NCI-H226 (cell line): Measurements from ENCODE around the gene SLC16A4.
A peak's percentile ranks its signal among the peaks of the same experiment; 100 is the strongest.
"Not testable (repeated sequence)": the region's sequence is repeated elsewhere in the genome, so short reads cannot be mapped to it uniquely, and the experiment has no call there.

Source experiments
- DNase-seq: peaks from one replicate; pipeline ENCODE4 v3.0.0-alpha.2; 2015

Gene SLC16A4

DNA sequence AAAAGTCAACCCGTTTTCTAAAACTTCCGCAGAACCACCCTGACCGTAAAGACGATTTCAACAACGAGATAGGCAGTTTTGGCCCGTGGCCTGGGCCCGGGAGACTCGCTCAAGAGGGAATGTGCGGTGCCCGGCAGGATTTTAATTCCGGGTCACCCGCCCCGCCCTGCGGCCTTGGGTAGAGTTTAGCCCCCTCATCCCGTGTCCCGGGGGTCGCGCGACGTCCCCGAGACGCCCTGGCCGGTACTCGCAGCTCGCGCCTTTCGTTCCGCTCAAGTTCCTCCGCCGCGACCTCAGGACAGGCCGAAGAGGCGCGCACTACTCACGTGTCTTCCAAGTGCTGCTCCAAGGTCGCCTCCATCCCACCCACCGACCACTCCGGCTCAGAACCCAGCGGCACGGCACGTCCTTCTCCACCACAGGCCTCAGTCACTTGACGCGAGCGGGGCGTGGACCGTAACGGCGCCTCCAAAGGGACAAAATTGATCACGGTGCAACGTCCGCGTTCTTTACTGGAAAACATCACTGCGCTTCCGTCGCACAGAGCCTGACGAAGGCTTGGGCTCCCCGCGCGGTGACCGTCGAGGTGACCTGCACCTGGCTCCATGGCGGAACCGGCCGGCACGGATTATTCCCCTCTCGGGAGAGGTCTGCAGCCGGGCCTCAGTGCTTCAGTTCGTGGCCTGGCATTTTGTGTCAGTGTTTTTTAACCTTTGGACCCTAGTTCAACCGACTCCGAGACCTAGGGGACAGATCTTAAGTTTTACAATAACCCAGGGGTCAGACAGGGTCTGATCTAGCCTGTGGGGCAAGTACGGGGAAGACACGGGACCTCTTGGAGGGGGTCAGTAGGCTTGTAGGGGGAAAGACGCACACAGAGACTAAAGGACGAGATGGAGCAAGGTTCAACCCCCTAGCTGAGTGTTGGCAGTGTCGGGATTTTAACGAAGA is 16.7 kb upstream of the SLC16A4 start, which contains the start of gene LAMTOR5:
Gene LAMTOR5 (minus strand): TSS at position 435 of the 951 bp plus-strand sequence. CDS start 74 bp downstream, at position 361.
- peak; percentile 80 for DNase-seq

- DNase-seq: not testable (repeated sequence)
These were observed 15.6 kb upstream of the SLC16A4 start for GRCh38 chr1:110406407-110406806.

- DNase-seq: no peak
These were observed 13.6 kb upstream of the SLC16A4 start for GRCh38 chr1:110404401-110404800.

DNA sequence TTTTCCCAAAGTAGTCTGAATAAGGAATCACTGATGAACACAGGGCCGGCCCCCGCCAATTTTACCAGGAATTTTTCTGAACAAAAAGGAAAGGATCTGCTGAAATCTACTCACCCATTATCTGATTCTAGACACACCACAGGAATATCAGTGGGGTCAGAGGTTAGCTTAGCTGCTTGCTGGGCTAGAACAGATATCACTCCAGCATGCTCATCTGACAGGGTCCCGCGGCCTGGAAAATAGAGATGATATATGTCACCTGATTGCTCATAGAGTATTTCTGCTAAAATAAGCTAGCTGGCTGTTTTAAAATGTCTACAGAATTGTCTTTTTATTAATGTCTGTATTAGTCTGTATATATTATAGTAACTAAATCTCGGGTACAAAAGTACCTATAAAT is 13.0 kb upstream of the SLC16A4 start:
- DNase-seq: no peak

DNA sequence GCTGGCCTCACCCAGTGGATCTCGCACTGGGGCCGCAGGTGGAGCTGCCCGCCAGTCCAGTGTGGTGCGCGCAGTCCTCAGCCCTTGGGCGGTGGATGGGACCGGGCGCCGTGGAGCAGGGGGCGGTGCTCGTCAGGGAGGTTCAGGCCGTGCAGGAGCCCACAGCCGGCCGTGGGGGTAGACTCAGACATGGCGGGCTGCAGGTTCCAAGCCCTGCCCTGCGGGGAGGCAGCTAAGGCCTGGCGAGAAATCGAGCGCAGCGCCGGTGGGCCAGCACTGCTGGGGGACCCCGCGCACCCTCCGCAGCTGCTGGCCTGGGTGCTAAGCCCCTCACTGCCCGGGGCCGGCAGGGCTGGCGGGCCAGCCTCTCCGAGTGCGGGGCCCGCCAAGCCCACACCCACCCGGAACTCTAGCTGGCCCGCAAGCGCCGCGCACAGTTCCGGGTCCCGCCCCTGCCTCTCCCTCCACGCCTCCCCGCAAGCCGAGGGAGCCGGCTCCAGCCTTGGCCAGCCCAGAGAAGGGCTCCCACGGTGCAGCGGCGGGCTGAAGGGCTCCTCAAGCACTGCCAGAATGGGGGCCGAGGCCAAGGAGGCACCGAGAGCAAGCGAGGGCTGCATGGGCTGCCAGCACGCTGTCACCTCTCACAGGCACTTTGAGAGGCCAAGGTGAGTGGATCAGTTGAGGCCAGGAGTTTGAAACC is 5.6 kb upstream of the SLC16A4 start:
- not testable (repeated sequence) for DNase-seq

DNA sequence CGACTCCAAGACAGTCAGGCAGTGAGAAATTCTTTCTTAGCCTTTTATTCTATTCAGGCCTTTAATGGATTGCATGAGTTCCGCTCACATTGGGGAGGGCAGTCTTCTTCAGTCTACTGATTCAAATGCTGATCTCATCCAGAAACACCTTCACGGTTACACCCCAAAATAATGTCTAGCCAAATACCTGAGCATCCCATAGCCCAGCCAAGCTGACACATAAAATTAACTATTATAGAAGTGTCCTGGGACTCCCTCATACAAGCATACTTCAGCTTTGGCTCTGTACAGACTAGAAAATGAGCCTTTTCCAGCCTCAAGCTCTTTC is 3.6 kb upstream of the SLC16A4 start:
- DNase-seq: no peak

DNA sequence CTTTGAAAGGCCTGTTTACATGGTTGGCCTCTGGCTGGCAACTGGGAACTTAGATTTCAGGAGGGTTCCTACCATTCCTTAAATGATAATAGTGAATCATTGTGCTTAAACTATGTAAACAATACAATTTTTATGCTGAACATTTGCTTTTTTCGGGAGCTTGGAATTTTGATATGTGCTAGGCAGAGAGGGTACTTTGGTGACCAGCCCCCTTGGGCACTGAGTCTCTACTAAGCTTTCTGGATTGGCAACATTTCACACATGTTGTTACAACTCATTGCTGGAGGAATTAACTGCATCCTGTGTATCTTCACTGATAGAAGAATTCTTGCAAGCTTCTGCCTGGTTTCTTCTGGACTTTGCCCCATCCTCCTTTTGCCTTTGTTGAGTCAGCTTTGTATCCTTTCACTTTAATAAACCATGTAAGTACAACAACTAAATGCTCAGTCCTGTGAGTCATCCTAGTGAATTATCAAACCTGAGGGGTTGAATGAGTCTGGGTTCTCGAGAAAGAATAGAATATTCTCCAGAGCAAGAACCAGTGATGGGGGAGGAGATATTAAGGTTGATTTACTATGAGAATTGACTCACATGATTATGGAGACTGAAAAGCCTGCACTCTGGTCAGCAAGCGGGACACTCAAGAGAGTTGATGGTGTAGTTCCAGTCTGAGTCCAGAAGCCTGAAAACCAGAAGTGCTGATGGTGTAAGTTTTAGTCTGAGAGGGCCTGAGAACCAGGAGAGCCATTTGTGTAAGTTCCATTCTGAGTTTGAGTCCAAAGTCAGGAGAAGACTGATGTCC is 3.1 kb upstream of the SLC16A4 start:
- DNase-seq: peak; percentile 76

DNA sequence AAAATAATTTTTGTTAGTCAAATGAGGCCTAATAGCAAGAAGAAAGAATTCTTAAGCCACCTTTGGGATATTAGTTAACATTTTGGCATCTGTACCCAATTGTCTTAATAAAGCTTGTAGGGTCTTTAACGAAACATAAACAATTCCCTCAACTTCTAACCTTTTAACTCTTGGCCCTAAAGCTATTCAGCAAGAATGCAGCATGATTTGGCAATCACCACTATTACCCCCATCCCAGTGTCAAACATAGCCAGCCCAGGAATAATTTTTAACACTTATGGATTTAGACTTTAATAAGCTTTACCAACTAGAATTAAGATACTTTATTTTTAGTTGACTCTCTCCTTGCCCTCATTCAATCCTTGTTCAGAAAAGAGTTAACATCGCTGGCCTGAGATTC is 2.5 kb upstream of the SLC16A4 start:
- DNase-seq: no peak

DNA sequence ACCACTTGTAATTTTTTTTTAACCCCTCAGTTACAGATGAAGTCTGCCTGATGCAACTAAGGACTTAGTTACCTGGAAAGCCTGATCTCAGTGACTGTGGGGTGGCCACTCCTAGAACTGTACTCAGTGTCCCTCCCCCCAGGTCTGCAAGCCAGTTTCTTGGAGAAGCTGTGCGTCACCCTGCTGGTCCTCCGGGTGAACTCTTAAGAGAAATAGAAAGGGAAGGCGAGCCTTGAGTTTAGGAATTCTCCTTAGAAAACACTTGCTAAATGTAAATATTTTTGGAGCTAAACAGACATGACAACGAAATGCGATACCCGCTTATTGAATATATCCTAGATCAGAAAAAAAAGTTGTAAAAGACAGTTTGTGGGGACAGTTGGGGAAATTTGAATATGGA is 730 bp downstream of the SLC16A4 start:
- DNase-seq: no peak

- DNase-seq: no peak
These were observed 3.6 kb downstream of the SLC16A4 start for GRCh38 chr1:110387048-110387754.

GRCh38 chr1:110385369-110385768 is 5.5 kb downstream of the SLC16A4 start:
- no peak for DNase-seq

DNA sequence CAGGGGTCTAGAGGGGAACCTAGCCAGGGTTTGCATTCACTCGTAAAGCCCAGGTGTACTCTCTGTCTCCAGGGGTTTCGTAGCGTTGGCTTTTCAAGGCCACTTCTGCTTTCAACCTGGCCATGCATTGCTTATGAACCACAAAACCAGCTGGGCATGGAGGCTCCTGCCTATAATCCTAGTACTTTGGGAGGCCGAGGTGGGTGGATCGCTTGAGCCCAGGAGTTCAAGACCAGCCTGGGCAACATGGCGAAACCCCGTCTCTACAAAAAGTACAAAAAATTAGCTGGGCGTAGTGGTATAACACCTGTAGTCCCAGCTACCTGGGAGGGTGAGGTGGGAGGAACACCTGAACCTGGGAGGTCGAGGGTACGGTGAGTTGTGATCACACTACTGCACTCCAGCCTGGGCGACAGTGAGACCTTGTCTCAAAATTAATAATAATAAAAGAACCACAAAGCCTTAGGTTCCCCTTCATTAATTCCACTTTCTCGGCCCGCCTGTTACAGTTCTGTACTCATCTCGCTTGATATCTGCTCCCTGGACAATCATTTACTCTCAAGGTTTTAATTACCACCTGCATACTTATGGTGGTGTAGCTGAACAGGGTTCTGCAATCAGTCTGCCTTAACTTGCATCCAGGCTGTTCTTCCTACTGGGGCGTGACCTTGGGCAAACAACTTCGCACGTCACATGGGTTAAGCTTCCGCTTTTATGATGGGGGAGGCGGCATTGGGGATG is 6.1 kb downstream of the SLC16A4 start:
- no peak for DNase-seq

DNA sequence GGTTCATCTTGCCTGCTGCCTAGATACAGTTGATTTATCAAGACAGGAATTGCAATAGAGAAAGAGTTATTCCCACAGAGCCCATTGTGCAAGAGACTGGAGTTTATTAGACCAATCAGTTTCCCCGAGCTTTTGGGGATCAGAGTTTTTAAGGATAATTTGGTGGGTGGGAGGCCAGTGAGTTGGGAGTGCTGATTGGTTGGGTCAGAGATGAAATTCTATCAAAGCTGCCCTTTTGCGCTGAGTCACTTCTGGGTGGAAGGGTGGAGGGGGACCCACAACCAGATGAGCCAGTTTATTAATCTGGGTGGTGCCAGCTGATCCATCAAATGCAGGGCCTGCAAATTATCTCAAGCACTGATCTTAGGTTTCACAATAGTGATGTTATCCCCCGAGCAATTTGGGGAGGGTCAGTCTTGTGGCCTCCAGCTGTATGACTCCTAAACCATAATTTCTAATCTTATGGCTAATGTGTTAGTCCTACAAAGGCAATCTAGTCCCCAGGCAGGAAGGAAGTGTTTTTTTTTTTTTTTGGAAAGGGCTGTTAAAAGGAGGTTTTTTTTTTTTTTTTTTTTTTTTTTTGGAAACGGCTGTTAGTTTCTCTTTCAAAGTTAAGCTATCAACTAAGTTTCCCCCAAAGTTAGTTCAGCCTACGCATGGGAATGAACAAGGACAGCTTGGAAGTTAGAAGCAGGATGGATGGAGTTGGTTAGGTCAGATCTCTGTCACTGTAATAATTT is 7.4 kb downstream of the SLC16A4 start:
- DNase-seq: no peak

GRCh38 chr1:110380672-110381283 is 10.0 kb downstream of the SLC16A4 start:
- no peak for DNase-seq

DNA sequence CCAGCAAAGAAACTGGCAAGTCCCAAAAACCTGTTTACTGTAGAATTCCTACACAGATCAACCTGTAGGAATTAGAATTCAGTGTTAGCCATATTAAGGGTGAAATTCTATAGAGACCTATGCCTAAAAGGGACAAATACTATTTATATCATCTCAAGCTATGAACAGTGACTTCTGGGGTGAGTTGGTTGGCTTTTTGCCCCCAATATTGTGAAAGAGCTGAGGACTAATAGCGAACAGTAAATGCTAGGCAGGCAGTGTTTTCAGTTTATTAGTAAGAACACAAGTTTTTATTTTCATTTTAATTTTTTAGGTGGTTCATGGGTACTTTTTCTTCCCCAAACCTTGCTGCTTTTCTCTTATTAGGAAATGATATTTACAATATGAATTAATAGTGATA is 15.3 kb downstream of the SLC16A4 start:
- no peak for DNase-seq

DNA sequence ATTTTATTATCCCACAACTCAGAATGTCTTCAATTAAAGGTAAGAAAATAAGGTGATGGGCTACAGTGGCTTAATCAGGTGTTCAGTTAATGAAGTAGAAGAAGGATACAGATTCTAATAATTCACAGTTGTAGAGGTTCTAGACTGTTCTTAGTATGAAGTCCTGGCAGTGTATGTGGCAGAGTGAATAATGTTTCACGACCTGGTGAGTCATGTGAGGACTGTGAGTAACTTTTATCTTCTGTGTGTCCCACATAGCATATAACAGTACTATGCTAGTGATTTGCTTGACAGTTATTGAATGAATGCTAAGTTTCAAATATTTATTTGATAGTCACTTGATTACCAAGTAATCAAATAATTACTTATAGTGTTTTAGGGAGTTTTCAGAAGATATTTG is 20.0 kb downstream of the SLC16A4 start:
- DNase-seq: peak; percentile 54

DNA sequence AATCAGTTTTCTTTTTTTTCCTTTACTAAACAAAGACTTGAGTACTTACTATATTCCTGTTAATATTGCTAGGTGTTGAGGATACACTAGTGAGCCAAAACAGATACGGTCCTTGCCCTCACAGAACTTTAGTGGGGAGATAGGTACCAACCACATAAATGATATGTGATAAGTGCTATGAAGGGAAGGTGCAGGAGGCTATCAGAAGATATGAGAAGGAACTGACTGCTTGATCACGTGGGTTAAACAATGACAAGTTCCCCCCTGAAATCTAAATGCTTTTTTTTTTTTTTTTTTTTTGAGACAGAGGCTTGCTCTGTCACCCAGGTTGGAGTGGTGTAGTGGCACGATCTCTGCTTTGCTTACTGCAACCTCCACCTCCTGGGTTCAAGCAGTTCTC is 26.6 kb downstream of the SLC16A4 start:
- no peak for DNase-seq

- no peak for DNase-seq
These were observed 29.0 kb downstream of the SLC16A4 start for GRCh38 chr1:110361856-110362255.

DNA sequence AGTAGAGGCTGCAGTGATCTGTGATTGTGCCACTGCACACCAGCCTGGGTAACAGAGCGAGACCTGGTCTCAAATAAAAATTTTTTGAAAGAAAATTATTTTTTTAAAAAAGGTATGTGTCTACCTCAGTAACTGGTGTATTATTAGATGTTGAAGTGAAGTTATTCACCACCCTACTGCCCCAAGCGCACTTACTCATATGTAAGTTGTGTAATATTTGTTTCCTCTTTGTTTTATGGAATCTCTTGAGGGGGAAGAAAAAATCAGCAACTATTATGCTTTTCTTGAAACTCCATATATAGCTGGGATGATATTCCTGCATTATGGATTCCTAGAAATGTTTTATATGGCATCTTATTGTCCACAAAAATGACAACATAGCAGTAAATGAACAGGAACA is 30.4 kb downstream of the SLC16A4 start:
- DNase-seq: no peak

- peak; percentile 6 for DNase-seq
These were observed 34.4 kb downstream of the SLC16A4 start for GRCh38 chr1:110356379-110356778.

DNA sequence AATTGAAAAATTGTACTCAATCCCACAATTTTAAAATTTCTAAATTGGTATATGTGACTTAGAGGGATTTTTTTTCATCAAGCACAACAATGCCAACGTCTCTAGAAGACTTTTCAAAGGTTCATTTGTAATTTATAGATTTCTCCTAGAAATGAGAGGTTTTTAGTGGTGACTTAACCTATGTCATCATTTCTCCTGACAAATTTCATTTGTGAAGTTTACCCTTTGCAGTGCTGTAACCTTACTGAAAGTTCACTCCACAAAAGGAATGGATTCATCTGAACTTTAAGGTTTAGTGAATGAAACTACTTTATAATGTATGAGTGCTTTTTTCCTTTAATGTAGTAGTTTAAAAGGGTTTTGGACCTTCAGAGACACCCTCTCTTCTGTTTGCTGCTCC is 35.5 kb downstream of the SLC16A4 start:
- no peak for DNase-seq
